ENCODE measurements around the gene GJB6.
A peak's percentile ranks its signal among the peaks of the same experiment; 100 is the strongest.

GJB6 gene

DNA sequence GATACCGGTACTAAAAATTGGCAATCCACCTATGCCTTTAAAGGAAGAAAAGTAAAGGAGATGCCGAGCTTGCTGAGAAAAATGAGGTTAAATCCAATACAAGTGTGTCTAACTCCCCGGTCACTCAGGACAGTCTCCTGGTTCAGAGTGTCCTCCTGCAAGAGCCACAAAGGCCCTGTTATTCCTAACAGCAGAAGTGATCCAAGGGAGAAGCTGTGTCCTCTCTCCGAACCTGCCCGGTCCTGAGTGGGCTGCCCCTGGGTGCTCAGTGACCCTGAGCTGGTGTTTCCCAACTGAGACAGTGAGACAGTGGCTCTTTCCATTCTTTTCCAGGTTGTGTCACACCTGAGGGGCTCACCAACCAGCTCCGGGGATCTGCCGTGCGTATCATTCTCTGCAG, 4.8 kb downstream of the GJB6 start:
- no peak for ATAC-seq

DNA sequence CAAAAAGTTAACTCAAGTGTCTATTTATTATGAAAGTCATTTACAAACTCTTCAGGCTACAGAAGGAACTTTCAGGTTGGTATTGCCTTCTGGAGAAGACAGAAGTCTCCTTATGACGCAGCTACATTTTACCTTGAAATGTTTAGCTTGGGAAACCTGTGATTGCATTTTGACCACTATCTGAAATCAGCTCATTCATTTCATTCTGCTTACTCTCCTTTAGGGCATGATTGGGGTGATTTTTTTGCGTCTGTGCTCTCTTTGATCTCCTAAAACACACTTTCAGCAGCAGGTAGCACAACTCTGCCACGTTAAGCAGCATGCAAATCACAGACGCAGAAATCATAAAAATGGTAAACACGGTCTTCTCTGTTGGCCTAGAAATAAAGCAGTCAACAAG, 9.6 kb downstream of the GJB6 start:
- no peak for ATAC-seq

DNA sequence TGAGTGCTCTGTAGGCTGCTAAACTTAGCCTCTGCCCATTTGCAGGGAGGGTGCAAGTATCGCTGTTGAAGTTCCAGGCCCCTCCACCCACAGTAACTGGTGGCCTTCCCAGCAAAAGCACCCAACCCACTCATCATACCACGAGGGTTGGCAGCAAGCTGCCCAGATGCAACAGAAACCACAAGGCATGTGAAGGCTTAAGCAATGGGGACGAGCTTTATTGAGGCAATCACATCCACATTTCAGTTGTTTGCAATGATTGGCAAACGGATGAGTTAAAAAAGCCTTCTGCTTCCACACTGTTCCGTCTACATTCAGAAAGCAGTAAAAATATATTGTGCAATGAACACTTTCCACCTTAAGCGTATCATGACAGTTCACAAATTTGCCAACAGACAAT, 10.3 kb downstream of the GJB6 start:
- no peak for ATAC-seq

DNA sequence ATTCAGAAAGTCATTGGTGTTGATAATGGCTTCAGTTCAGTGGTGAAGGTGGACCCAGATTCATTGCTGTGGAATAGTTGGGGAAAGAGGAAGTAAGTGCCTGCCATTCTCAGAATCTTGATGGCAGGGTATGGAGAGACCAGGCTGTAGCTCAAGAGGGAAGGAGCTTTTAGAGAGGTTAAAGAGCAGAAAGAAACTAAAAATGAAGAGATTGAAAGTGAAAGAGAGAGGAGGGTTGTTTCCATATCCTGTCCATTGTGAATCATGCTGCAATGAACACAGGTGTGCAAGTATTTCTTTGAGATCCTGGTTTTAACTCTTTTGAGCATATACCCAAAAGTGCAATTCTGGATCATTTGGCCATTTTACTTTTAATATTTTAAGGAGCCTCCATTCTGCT, 12.5 kb downstream of the GJB6 start:
- peak; percentile 92 to 94 for ATAC-seq

DNA sequence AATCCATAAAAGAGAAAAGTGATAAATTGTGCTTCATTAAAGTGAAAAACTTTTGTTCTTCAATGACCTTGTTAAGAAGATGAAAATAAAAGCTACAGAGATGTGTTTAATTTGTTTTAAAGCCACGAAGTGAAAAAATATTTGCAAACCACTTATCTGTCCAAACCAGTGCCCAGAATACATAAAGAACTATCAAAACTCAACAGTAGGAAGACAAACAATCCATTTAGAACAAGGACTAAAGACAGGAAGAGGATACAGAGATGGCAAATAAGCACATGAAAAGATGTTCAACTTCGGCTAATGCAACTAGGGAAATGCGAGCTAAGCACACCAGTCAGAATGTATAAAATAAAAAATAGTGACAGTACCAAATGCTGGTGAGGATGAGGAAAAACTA, 15.0 kb downstream of the GJB6 start:
- ATAC-seq: no peak

DNA sequence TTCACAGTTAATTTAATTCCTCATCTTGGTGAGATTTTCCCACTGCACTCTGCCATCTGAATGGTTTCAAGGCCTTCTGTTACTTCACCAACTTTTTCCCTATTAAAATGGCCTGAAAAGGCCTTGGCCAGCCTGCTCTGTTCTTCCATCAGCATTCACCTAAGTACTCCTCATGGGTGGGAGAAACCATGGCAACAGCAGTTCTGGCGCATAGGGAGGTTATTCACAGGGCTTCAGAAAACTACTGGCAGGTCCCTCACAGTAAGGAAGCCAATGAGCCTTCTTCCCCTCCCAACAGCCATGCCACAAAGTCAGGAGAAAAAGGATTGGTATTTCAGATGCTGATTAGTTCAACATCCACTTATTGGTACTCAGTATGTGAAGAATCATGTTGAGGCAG, 22.2 kb downstream of the GJB6 start:
- ATAC-seq: no peak

DNA sequence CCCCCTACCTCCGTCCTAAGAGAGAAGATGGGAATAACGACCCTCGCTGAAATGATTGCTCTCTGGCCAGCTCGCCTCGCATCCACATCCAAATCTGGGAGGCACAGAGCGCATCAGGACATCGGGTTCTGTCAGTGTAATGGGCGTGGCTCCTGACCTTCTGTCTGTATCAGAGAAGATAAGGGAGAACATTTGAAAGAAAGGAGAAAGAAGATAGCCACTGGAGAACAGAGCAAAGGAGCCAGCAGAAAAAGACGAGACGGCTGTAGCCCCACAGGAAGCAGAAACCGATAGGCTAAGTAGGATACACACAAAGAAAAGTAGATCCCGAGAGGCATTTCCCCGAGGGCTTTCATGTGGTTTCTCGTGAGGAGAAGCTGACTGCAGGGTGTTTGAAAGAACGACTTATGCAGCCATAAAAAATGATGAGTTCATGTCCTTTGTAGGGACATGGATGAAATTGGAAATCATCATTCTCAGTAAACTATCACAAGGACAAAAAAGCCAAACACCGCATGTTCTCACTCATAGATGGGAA, 25.4 kb downstream of the GJB6 start:
- ATAC-seq: no peak

DNA sequence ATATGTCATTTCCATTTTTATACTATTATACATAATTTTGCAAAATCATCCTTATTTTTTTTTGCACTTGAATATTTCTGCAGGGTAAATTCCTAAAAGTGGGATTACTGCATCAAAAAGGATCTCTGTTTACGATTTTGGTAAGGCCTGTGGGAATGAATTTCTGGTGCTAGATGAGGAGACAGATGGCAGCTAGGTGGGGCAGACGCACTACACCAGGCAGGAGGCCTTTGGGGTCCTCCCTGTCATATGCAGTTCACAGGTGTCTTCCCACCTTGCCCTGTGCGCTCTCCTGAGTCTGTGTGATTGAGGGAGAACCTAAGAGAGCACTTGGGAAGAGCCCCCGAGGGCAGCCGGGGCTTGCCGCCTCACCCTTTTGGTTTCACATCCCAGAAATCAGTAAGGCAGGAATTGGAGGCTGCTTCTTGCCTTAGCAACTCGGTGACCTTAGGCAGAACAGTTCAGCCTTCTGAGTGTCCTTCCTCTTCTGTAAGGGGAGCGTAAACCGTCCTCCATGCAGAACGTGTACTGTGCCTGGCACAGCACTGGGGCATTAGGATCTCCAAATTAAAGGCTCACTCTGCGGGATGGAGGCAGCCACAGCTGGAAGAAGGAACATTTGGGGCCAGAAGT, 25.9 kb downstream of the GJB6 start:
- ATAC-seq: no peak

DNA sequence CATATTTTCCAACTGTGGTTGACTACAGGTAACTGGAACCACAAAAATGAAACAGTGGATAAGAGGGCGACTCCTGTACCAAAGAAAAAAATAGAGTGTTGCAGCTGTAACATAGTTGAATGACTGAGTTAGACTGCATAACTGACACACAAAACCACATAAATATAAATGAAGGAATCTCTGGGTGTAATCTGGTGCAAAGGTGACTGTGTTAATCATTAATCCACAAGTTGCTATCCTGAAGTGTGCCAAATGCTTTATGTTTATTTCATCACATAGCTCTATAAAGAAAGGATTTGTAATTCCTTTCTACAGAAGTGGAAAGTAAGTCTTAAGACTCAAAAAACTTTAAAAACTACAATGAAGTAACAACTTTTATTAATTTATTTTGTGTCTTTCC, 33.3 kb downstream of the GJB6 start:
- no peak for ATAC-seq

DNA sequence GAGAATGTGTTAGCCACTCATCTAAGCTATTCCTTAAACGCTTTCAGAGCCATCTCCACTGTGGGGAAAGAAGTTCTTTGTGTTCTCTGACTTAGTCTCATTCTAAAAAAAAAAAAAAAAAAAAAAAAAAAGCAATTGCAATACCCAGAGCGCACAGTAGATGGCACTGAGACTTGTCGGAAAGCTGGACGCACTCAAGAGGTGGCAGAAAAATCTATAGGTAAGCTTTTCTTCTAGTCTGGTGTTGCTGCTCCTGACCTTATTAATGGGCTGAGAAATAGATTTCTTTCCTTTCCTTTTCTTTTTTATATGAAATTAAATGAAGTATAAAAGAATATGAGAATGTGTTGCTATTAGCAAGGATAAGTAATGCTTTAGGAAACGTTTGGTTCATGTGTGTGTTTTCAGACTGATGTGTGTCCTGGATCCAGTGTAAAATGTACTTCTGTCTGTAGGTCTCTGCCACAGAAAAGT, 34.7 kb downstream of the GJB6 start:
- ATAC-seq: peak in 1 of 2 donors; percentile 37

DNA sequence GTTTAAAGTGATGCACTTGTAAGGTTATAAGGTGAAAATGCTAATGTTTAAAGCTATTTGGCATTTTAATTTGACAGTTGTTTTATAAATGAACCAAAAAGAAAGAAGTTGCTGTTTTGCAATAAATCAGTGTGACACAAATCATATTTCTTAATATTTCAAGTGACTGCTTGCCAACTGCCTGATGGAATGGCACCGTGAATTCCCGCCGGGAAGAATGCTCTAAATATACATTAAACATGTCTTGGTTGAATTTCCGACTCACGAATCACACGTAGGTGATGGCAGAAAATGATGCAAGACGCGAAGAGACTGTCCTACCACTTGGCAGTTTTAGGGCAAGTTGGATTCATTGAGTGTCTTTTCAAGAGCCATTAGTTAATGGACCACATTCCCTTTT, 36.3 kb downstream of the GJB6 start:
- ATAC-seq: no peak

DNA sequence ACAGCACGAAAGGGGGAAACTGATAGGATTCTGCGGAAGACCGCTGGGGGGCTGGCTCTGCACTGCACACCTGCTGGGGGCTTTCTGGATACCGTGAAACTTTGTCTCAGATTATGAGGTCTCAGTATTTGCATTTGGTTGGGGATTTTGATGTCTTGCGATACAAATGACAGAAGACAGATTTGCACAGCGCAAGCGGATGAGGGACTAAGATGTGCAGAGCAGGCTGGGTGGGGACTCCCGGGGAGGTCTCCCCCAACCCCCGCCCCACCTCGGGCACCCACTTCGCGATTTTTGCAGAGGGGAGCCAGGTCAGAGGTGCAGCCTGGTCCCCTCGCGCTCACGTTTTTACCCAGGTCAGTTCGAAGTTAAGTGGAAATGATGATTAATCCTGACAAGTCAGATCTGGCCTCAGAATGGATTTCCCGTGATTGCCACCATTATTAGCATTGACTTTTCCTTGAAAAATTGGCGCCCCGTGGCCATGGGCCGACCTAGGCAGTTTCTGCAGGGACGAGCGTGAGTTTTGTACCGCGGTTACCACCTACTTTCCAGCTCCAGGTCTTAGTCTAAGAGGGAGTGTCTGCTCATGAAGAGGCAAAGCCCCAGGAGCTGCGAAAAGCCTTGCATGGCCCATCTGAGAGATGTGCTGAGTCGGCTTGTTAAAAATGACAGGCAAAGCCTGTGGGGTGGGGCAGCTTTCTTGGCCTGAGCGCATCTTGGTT, 38.0 kb downstream of the GJB6 start:
- ATAC-seq: peak; percentile 24 to 39

DNA sequence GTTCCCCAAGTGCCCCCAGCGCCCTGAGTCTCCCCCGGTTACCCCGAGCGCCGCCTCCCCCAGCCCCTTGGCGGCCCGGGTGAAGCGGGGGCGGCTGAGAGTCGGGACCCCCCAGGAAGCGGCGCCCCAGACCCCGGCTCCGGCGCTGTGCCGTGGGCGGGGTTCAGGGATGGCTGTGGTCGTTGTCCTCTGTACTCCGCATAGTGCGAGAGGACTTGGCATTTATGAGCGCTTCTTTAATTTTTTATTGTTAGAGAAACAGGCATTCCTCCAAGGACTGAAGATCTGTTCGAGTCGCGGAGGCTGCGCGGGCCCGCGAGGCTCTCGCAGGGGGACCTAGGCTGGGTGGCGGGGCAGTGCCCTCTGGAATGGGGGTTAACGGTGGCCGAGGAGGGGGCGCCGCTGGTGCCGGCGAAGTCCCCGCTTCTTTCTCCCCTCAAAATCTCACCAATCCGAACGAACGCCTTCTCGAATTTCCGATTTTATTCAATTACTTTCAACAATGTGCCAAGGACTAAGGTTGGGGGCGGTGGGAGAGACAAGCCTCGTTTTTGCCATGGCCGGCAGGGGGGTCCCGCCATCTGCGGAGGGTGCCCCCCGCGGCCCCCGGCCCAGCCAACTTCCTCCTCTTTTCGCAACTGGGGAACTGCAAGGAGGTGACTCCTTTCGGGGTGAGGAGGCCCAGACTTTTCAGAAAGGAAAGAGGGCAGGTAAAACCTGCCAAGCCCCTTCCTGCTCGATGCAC, 38.8 kb downstream of the GJB6 start:
- ATAC-seq: peak in 1 of 2 donors; percentile 19

DNA sequence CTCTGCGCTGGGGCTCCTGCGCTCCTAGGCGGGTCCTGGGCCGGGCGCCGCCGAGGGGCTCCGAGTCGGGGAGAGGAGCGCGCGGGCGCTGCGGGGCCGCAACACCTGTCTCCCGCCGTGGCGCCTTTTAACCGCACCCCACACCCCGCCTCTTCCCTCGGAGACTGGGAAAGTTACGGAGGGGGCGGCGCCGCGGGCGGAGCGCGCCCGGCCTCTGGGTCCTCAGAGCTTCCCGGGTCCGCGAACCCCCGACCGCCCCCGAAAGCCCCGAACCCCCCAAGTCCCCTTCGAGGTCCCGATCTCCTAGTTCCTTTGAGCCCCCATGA, 39.3 kb downstream of the GJB6 start, which contains the start of gene GJB2:
Gene GJB2 (minus strand): TSS at position 103 of the 326 bp plus-strand sequence. CDS start 3,357 bp downstream, outside the sequence.
- no peak for ATAC-seq

DNA sequence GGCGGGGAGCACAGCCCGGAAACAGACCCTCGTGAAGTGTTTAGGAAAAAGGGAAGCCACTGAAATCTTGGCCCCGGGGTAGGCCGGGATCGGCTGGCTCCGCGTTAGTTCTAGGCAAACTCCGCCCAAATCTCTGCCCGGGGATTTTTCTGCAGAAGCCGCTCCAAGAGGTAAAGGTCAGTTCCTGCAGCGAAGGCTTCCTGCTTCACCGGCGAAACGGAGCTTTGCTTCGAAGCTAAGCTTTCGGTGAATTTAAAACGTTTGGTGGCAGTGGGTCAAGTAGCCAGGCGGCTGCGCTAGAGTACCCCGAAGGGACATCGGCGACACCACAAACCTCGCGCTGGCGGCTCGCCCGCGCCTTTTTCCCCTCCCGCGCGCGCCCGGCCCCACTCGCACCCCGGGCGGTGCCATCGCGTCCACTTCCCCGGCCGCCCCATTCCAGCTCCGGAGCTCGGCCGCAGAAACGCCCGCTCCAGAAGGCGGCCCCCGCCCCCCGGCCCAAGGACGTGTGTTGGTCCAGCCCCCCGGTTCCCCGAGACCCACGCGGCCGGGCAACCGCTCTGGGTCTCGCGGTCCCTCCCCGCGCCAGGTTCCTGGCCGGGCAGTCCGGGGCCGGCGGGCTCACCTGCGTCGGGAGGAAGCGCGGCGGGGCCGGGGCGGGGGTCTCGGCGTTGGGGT, 39.8 kb downstream of the GJB6 start:
- no peak for ATAC-seq

DNA sequence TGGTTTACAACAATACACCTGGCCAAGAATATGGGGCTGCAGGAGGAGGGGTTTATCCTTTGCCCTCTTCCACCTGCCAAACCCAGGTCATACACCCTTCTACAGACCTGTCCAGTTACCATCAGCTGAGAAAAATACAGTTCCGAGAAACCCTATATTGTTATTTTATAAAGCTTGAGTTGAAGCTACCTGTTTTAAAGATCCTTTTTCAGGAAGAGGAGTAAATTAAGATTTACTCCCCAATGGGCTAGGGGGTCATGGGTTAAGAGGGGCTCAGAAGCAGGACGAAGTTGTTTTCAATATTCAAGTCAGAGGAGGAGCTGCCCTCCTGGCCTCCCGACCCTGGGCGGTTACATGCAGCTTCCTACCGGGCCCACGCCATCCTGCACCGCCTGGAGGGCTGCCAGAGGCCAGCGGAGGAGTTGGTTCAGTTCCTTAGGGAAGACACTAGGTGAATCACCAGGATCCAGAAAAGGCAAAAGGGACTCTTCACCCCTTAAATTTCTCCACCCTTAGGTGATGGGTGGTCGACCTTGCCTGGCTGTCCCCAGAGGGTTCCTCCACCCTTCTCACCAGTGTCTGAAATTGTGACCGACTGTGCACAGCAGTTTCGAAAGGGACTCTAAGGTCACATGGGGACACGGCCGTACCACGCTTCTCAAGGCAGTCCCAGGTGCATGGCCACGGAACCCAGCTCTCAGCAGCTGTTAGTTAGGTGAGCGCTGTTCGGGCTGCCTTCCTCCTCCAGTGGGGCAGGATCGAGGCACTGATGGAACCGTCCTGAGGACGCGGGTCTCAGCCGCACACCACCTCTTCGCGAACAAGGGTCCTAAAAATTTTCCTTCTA, 40.6 kb downstream of the GJB6 start:
- no peak for ATAC-seq

DNA sequence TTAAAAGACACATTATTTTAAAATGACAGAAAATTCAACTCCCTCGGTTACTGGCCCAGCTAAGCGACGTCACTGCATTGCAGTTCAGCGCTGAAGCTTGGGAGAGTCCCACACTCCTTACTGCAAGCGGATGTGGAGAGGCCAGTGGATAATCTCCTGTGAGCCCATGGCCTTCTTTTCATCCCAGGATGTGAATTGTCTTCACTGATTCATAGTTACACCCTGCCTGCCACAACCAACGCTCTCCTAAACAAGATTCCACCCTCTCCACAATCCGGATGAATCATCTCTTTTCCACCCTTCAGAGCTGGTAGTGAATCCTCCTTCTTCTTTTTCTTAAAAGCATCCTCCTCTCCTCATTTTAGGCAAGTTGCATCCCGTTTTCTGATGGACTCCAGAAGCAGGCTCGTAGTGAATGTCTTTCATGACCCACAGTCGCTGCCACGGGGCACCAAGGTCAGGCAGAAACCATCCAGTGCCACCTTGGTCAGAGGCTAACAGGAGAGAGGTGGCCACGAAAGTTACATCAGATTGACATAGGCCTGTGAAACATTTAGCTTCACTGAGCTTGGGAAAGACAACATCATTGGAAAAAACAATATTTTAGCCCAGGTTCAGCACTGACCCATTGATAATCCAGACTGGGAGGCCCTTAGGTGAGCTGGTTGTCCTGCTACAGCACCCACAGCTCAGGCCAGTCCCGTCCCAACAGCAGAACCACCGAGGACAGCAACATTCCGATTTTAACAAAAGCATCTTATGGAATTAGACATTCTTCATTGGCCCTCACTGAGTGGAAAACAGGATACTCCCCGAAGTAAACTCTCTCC, 41.4 kb downstream of the GJB6 start:
- ATAC-seq: no peak

DNA sequence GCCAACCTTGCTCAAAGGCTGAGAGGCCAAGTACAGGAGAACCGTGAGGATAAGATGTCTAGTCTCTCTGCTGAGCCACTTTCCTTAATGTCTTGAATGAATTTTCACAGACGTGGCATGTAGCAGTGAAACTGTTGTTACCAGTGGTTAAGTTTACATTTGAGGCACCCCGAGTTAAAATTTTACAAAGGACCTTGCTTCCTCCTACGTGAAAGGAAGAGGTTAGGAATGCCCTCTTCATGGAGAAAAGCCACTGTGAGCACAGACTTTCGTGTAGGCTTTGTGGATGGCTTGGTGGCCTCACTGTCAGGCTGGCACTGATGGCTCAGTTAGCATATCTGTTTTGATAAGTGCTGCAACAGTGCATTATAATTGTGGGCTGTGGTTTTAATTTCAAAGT, 42.0 kb downstream of the GJB6 start:
- ATAC-seq: no peak

DNA sequence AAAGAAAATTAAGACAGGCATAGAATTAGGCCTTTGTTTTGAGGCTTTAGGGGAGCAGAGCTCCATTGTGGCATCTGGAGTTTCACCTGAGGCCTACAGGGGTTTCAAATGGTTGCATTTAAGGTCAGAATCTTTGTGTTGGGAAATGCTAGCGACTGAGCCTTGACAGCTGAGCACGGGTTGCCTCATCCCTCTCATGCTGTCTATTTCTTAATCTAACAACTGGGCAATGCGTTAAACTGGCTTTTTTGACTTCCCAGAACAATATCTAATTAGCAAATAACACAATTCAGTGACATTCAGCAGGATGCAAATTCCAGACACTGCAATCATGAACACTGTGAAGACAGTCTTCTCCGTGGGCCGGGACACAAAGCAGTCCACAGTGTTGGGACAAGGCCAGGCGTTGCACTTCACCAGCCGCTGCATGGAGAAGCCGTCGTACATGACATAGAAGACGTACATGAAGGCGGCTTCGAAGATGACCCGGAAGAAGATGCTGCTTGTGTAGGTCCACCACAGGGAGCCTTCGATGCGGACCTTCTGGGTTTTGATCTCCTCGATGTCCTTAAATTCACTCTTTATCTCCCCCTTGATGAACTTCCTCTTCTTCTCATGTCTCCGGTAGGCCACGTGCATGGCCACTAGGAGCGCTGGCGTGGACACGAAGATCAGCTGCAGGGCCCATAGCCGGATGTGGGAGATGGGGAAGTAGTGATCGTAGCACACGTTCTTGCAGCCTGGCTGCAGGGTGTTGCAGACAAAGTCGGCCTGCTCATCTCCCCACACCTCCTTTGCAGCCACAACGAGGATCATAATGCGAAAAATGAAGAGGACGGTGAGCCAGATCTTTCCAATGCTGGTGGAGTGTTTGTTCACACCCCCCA, 43.2 kb downstream of the GJB6 start:
- ATAC-seq: no peak

DNA sequence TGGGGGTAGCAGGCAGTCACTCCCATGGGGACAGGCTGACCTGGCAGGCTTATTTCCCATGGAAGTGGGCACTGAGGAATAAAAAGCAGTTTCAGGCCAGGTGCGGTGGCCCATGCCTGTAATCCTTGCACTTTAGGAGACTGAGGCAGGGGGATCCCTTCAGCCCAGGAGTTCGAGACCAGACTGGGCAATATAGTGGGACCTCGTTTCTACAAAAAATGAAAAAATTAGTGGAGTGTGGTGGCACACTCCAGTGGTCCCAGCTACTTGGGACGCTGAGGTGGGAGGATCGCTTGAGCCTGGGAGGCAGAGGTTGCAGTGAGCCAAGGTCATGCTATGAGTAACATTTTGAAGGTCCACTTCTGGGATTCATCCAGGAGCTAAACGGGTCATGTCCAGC, 45.3 kb downstream of the GJB6 start:
- no peak for ATAC-seq
